Measurements from ENCODE around the gene PRRC1. TPM values are rescaled to one million over a fixed set of nuclear protein-coding genes. Genes with fewer than 3 reads are reported as not detected.

PRRC1 gene
- total and polyA plus RNA-seq, 4 donors, result 19.6 to 44.1 (median 25.6) TPM

DNA sequence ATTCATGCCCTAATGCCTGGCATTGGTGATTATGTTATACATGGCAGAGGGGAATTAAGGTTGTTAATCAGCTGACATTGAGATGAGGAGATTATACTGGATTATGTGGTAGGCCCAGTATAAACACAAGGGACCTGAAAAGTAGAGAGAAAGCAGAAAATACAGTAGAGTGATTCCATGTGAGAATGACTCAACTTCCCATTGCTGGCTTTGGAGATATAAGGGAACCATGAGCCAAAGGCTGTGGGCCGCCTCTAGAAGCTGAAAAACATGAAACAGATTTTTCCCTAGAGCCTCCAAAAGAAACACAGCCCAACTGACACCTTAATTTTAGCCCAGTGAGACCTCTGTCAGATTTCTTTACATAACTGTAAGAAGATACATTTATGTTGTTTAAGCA, 66.4 kb downstream of the PRRC1 start:
- no peaks in the 10 kb centered on the region for H3K4me1 ChIP-seq (ENCODE audit: control insufficient read depth in 4 of 4, insufficient read depth in 4 of 4, low read length in 3 of 4)
- WGBS, result 84% methylated on average over 1 of the region's 1 CpG

DNA sequence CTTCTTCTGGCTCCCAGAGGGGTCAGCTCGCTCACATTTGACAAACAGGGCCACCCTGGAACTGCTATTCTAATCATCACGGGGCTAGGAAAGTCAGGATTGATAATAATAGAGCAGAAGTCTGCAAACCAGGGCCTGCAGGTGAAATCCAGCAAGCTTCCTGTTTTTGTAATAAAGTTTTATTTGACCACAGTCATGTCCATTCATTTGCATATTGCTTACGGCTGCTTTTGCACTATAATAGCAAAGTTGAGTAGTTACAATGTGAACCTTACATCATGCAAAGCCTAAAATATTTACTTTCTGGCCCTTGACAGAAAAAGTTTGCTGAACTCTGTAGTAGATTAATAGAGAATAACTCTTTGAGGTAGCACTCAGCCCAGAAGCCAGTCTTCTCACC, 68.2 kb downstream of the PRRC1 start:
- no peak for DNase-seq (ENCODE audit: low spot score)
- WGBS, result 61% methylated on average over 3 of the region's 3 CpGs
- H3K4me1 ChIP-seq (ENCODE audit: control insufficient read depth in 4 of 4, insufficient read depth in 4 of 4, low read length in 3 of 4), result no peaks in the 10 kb centered on the region
- H3K27ac ChIP-seq (ENCODE audit: low read depth in 1 of 2, low read length in 2 of 2), result no peak overlapping the region
- no peaks in the 10 kb centered on the region for H3K27me3 ChIP-seq (ENCODE audit: control insufficient read depth in 4 of 4, insufficient read depth in 4 of 4, low read length in 3 of 4)
- no peak overlapping the region for H3K4me3 ChIP-seq (ENCODE audit: low read depth in 1 of 3, low read length in 3 of 3)
- H3K9ac ChIP-seq (ENCODE audit: low read depth in 1 of 2, low read length in 2 of 2), result no peak overlapping the region
- no peaks in the 10 kb centered on the region for H3K9me3 ChIP-seq (ENCODE audit: control insufficient read depth in 4 of 4, low read length in 3 of 4)
- H3K36me3 ChIP-seq (ENCODE audit: control insufficient read depth in 4 of 4, insufficient read depth in 3 of 4, low read depth in 1 of 4, low read length in 3 of 4), result no peaks in the 10 kb centered on the region
- no peak for TF ChIP-seq NR2F2 (IDR thresholded peaks at IDR 0.05)
- TF ChIP-seq, protein P1, sequence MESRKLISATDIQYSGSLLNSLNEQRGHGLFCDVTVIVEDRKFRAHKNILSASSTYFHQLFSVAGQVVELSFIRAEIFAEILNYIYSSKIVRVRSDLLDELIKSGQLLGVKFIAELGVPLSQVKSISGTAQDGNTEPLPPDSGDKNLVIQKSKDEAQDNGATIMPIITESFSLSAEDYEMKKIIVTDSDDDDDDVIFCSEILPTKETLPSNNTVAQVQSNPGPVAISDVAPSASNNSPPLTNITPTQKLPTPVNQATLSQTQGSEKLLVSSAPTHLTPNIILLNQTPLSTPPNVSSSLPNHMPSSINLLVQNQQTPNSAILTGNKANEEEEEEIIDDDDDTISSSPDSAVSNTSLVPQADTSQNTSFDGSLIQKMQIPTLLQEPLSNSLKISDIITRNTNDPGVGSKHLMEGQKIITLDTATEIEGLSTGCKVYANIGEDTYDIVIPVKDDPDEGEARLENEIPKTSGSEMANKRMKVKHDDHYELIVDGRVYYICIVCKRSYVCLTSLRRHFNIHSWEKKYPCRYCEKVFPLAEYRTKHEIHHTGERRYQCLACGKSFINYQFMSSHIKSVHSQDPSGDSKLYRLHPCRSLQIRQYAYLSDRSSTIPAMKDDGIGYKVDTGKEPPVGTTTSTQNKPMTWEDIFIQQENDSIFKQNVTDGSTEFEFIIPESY (IDR thresholded peaks at IDR 0.05), result no peak
- TF ChIP-seq JUND (IDR thresholded peaks at IDR 0.05), result no peak
- no peak for TF ChIP-seq HNF4A (conservative IDR thresholded peaks at IDR 0.05)
- TF ChIP-seq, protein P2, sequence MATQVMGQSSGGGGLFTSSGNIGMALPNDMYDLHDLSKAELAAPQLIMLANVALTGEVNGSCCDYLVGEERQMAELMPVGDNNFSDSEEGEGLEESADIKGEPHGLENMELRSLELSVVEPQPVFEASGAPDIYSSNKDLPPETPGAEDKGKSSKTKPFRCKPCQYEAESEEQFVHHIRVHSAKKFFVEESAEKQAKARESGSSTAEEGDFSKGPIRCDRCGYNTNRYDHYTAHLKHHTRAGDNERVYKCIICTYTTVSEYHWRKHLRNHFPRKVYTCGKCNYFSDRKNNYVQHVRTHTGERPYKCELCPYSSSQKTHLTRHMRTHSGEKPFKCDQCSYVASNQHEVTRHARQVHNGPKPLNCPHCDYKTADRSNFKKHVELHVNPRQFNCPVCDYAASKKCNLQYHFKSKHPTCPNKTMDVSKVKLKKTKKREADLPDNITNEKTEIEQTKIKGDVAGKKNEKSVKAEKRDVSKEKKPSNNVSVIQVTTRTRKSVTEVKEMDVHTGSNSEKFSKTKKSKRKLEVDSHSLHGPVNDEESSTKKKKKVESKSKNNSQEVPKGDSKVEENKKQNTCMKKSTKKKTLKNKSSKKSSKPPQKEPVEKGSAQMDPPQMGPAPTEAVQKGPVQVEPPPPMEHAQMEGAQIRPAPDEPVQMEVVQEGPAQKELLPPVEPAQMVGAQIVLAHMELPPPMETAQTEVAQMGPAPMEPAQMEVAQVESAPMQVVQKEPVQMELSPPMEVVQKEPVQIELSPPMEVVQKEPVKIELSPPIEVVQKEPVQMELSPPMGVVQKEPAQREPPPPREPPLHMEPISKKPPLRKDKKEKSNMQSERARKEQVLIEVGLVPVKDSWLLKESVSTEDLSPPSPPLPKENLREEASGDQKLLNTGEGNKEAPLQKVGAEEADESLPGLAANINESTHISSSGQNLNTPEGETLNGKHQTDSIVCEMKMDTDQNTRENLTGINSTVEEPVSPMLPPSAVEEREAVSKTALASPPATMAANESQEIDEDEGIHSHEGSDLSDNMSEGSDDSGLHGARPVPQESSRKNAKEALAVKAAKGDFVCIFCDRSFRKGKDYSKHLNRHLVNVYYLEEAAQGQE (IDR thresholded peaks at IDR 0.05), result no peak
- TF ChIP-seq EGR1 (IDR thresholded peaks at IDR 0.05; ENCODE audit: low read depth in 2 of 2), result no peak

More for the DNA sequence above, 66.4 kb downstream of the PRRC1 start:
- Histone ChIP-seq H3K9ac (ENCODE audit: low read depth in 1 of 2, low read length in 2 of 2) (no peak overlapping the region), H3K27me3 (ENCODE audit: control insufficient read depth in 4 of 4, insufficient read depth in 4 of 4, low read length in 3 of 4) (no peaks in the 10 kb centered on the region), H3K27ac (ENCODE audit: low read depth in 1 of 2, low read length in 2 of 2) (no peak overlapping the region), H3K36me3 (ENCODE audit: control insufficient read depth in 4 of 4, insufficient read depth in 3 of 4, low read depth in 1 of 4, low read length in 3 of 4) (no peaks in the 10 kb centered on the region), H3K4me3 (ENCODE audit: low read depth in 1 of 3, low read length in 3 of 3) (no peak overlapping the region), H3K9me3 (ENCODE audit: control insufficient read depth in 4 of 4, low read length in 3 of 4) (no peaks in the 10 kb centered on the region)
- no peak for TF ChIP-seq FOXA2 (IDR thresholded peaks at IDR 0.05)
- TF ChIP-seq, protein P3, sequence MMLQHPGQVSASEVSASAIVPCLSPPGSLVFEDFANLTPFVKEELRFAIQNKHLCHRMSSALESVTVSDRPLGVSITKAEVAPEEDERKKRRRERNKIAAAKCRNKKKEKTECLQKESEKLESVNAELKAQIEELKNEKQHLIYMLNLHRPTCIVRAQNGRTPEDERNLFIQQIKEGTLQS (IDR thresholded peaks at IDR 0.05), result no peak
- no peak for TF ChIP-seq NR2F2 (IDR thresholded peaks at IDR 0.05)
- no peak for TF ChIP-seq HNF4A (conservative IDR thresholded peaks at IDR 0.05)
- TF ChIP-seq JUND (IDR thresholded peaks at IDR 0.05), result no peak
- no peak for TF ChIP-seq FOXA1 (IDR thresholded peaks at IDR 0.05)
- TF ChIP-seq, protein P2 (IDR thresholded peaks at IDR 0.05), result no peak
- TF ChIP-seq RAD21 (IDR thresholded peaks at IDR 0.05), result no peak
- no peak for TF ChIP-seq YY1 (IDR thresholded peaks at IDR 0.05)
- no peak for TF ChIP-seq RXRA (IDR thresholded peaks at IDR 0.05)
- no peak for TF ChIP-seq SP1 (IDR thresholded peaks at IDR 0.05)
- TF ChIP-seq HNF4G (IDR thresholded peaks at IDR 0.05), result no peak
- TF ChIP-seq, protein P1 (IDR thresholded peaks at IDR 0.05), result no peak
- TF ChIP-seq EGR1 (IDR thresholded peaks at IDR 0.05; ENCODE audit: low read depth in 2 of 2), result no peak
- TF ChIP-seq GABPA (IDR thresholded peaks at IDR 0.05 in 1 of 2, conservative IDR thresholded peaks at IDR 0.05 in 1 of 2), result no peak
- no peak for TF ChIP-seq TAF1 (conservative IDR thresholded peaks at IDR 0.05)
- TF ChIP-seq, protein P4, sequence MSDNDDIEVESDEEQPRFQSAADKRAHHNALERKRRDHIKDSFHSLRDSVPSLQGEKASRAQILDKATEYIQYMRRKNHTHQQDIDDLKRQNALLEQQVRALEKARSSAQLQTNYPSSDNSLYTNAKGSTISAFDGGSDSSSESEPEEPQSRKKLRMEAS (IDR thresholded peaks at IDR 0.05), result no peak
- TF ChIP-seq, protein P5, sequence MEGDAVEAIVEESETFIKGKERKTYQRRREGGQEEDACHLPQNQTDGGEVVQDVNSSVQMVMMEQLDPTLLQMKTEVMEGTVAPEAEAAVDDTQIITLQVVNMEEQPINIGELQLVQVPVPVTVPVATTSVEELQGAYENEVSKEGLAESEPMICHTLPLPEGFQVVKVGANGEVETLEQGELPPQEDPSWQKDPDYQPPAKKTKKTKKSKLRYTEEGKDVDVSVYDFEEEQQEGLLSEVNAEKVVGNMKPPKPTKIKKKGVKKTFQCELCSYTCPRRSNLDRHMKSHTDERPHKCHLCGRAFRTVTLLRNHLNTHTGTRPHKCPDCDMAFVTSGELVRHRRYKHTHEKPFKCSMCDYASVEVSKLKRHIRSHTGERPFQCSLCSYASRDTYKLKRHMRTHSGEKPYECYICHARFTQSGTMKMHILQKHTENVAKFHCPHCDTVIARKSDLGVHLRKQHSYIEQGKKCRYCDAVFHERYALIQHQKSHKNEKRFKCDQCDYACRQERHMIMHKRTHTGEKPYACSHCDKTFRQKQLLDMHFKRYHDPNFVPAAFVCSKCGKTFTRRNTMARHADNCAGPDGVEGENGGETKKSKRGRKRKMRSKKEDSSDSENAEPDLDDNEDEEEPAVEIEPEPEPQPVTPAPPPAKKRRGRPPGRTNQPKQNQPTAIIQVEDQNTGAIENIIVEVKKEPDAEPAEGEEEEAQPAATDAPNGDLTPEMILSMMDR (IDR thresholded peaks at IDR 0.05; ENCODE audit: low read depth, low read length, missing input control), result no peak
- no peak for DNase-seq (ENCODE audit: low spot score)

Data from liver (tissue), 9 donors.